Mammary epithelial cell (primary cell): ENCODE results near the gene MYRF.

Source experiments
- CTCF ChIP-seq, 2 donors: IDR thresholded peaks in 1 of 2; conservative IDR thresholded peaks in 1 of 2; 2 replicates each; pipeline ENCODE4 v1.5.1; 2011 to 2012; ENCODE audit warnings: inconsistent platforms in 2 of 2, low read length in 2 of 2, mild to moderate bottlenecking in 2 of 2, control low read depth in 1 of 2, low read depth in 1 of 2; ENCODE audit not compliant: insufficient read depth in 1 of 2; ENCODE audit errors: extremely low read depth in 1 of 2
- EZH2 ChIP-seq: IDR thresholded peaks from 2 replicates; pipeline ENCODE4 v1.6.1; 2012; ENCODE audit warnings: low read length, inconsistent platforms, borderline replicate concordance

- TF ChIP-seq CTCF (conservative IDR thresholded peaks at IDR 0.05 in 1 of 2, IDR thresholded peaks at IDR 0.05 in 1 of 2; ENCODE audit: extremely low read depth in 1 of 2, insufficient read depth in 1 of 2, low read depth in 1 of 2, low read length in 2 of 2) = no peak
- TF ChIP-seq EZH2 = no peak
Measured at GRCh38 chr11:61727401-61727811, 25.0 kb upstream of the MYRF start.
